Psoas muscle (tissue), 8 donors: Measurements from ENCODE around the gene HNRNPUL2. TPM values are rescaled to one million over a fixed set of nuclear protein-coding genes. Genes with fewer than 3 reads are reported as not detected.

Experiments
- ATAC-seq, 4 donors: fragments of 200-7000 bp; cut with Tn5 transposase; one replicate each; pipeline ENCODE4 v1.9.1; 2020; ENCODE audit warnings: moderate library complexity in 3 of 4, mild to moderate bottlenecking in 2 of 4
- DNase-seq, 2 donors: peaks; one replicate each; pipeline ENCODE4 v3.0.0-alpha.2; 2020
- H3K27ac ChIP-seq: fragments of 200-600 bp; one replicate; pipeline ENCODE4 v1.8.0; 2022
- H3K27me3 ChIP-seq, 3 donors: fragments of 200-600 bp in 1 of 3; one replicate each; pipeline versions ENCODE4 v1.6.1 to v1.8.0; 2013 to 2022; ENCODE audit warnings: low read length in 2 of 3, mild to moderate bottlenecking in 2 of 3, moderate library complexity in 1 of 3; ENCODE audit not compliant: insufficient read depth in 3 of 3
- H3K36me3 ChIP-seq, 2 donors: fragments of 200-600 bp in 1 of 2; one replicate each; pipeline versions ENCODE4 v1.6.1 to v1.8.0; 2013 to 2022; ENCODE audit warnings: low read depth in 1 of 2, mild to moderate bottlenecking in 1 of 2, moderate library complexity in 1 of 2; ENCODE audit not compliant: insufficient read depth in 1 of 2
- H3K4me1 ChIP-seq: fragments of 200-600 bp; one replicate; pipeline ENCODE4 v1.8.0; 2022
- H3K4me3 ChIP-seq: fragments of 200-600 bp; one replicate; pipeline ENCODE4 v1.8.0; 2022; ENCODE audit warnings: mild to moderate bottlenecking
- H3K9me3 ChIP-seq: fragments of 200-600 bp; one replicate; pipeline ENCODE4 v1.8.0; 2022
- WGBS, 3 donors: extraction: QIAGEN DNeasy Blood & Tissue Kit; methylation state at CpG; one replicate each; pipeline versions ENCODE4 v1.1.6 to v1.1.7; 2013; 5-methylcytosine and 5-hydroxymethylcytosine counted together
- intact Hi-C, 2 donors: fragments of 100-400 bp; cut with DNase I; formaldehyde crosslinking; loops; one replicate each; pipeline versions ENCODE4 v1.11.0 to v1.14.2; 2022
- polyA plus RNA-seq, 3 donors: library from polyadenylated mRNA; stranded (reverse); fragments of 200-250 nt; gene quantifications; one replicate each; pipeline ENCODE4 v1.2.3, GENCODE V29; 2013
- total RNA-seq, 4 donors: library from RNA; stranded (reverse); fragmentation: NEBNext Ultra II Directional in 2 of 4; extraction: Animal tissue kit (Norgen Biotek cat#: 25700) in 2 of 4; gene quantifications; one replicate each; pipeline versions ENCODE4 v1.2.1 to v1.2.4, GENCODE V29; 2021 to 2023
- TF ChIP-seq, protein P1 (sequence below): fragments of 200-600 bp; IDR thresholded peaks from one replicate; pipeline ENCODE4 v1.8.0; 2022; ENCODE audit warnings: antibody characterized with exemption
- donor health status: healthy with polysubstance abuse.
- donor health status: DM: no; HTN: no; CAD: no; lungs with moderate emphysema.
- donor health status: Bipolar disorder and iron deficiency.
- donor health status: healthy.
- donor health status: DM: yes; HTN: yes; CAD: no.
- donor health status: DM: no; HTN: no; CAD: no.
- donor health status: DM: no; HTN: no; CAD: no.
- donor health status: DM: yes; HTN: yes; CAD: no.

The HNRNPUL2 gene
- total and polyA plus RNA-seq, 7 donors: 23.8 to 39.7 (median 30.8) TPM

GRCh38 chr11:62665075-62665598, 62.1 kb downstream of the HNRNPUL2 start, which contains the start of the genes C11orf98 and CSKMT:
Gene C11orf98 (minus strand): TSS chr11:62665210. CDS start chr11:62665169, 41 bp downstream.
Gene CSKMT (plus strand): TSS chr11:62665312. CDS start chr11:62665880, 568 bp downstream.
- WGBS, 3 donors: 0 to 1% (median 1%) methylated on average over 42 to 47 of the region's 47 CpGs
- no peaks in the 10 kb centered on the region for H3K9me3 ChIP-seq
- H3K4me3 ChIP-seq: peak within 1 kb of the TSS; percentile 99
- peak within 1 kb of the TSS; percentile 95 for H3K27ac ChIP-seq
- peaks cover 27% of the 10 kb centered on the region for H3K4me1 ChIP-seq
- TF ChIP-seq, protein P1, sequence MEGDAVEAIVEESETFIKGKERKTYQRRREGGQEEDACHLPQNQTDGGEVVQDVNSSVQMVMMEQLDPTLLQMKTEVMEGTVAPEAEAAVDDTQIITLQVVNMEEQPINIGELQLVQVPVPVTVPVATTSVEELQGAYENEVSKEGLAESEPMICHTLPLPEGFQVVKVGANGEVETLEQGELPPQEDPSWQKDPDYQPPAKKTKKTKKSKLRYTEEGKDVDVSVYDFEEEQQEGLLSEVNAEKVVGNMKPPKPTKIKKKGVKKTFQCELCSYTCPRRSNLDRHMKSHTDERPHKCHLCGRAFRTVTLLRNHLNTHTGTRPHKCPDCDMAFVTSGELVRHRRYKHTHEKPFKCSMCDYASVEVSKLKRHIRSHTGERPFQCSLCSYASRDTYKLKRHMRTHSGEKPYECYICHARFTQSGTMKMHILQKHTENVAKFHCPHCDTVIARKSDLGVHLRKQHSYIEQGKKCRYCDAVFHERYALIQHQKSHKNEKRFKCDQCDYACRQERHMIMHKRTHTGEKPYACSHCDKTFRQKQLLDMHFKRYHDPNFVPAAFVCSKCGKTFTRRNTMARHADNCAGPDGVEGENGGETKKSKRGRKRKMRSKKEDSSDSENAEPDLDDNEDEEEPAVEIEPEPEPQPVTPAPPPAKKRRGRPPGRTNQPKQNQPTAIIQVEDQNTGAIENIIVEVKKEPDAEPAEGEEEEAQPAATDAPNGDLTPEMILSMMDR: no peak
- ATAC-seq (peak; percentile 97 to 98 (median 98)), DNase-seq (peak; percentile 94 to 97)
- H3K27me3 ChIP-seq: no peaks in the 10 kb centered on the region
- intact Hi-C loops: no loop called here
- H3K36me3 ChIP-seq: peaks cover 3 to 43% of the 10 kb centered on the region in 2 donors

DNA sequence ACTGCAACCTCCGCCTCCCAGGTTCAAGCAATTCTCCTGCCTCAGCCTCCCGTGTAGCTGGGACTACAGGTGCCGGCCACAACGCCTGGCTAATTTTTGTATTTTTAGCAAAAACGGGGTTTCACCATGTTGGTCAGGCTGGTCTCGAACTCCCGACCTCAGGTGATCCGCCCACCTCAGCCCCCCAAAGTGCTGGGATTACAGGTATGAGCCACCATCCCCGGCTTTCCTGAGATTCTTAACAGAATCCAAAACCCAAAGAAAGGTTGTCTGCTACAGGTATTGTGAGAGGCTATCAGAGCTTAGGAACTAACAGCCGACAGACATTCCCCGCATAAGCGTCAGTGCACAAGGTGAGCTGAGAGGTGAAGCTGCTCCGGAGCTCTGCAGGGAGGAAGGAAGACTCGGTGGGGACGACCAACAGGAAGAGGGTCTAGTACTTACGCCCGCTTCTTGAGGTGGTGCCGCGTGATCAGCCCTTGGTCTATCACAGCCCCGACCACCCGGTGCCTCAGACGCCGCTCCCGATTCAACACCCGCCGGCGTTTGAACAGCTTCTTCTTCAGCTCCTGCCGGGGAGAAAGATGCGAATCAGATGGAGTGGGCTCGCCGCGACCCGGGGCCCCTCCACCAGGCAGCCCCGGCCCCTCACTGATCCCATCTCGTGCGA, 62.7 kb downstream of the HNRNPUL2 start:
- H3K4me1 ChIP-seq: peaks cover 23% of the 10 kb centered on the region
- H3K4me3 ChIP-seq: peak overlapping the region; percentile 99
- TF ChIP-seq, protein P1: no peak
- H3K27me3 ChIP-seq: no peaks in the 10 kb centered on the region
- peak; percentile 51 to 59 (median 56) for ATAC-seq
- intact Hi-C loops: no loop called here
- WGBS, 3 donors: 3% methylated on average over 36 of the region's 36 CpGs
- H3K9me3 ChIP-seq: no peaks in the 10 kb centered on the region
- DNase-seq: peak in 1 of 2 donors; percentile 75
- peaks cover 3 to 43% of the 10 kb centered on the region in 2 donors for H3K36me3 ChIP-seq
- peak overlapping the region; percentile 95 for H3K27ac ChIP-seq

Other genes starting within 250 kb of the HNRNPUL2 start
- gene AHNAK, start 180.7 kb downstream of the HNRNPUL2 start, total RNA-seq: 100 to 1,000 TPM; 376 to 679 (median 425) TPM
- gene AHNAK, start 180.7 kb downstream of the HNRNPUL2 start, polyA plus RNA-seq: 100 to 1,000 TPM in 2 of 3 donors, 10 to 100 TPM in 1; 93.5 to 227 (median 206) TPM
- gene EEF1G, start 153.6 kb downstream of the HNRNPUL2 start, total RNA-seq: 1,000 to 10,000 TPM; 1,137 to 1,954 (median 1,509) TPM
- 1,000 to 10,000 TPM; 1,687 to 2,356 (median 2,243) TPM for gene EEF1G, start 153.6 kb downstream of the HNRNPUL2 start, polyA plus RNA-seq
- gene TUT1, start 135.9 kb downstream of the HNRNPUL2 start, total RNA-seq: 10 to 100 TPM; 14.3 to 23.7 (median 19.6) TPM
- gene TUT1, start 135.9 kb downstream of the HNRNPUL2 start, polyA plus RNA-seq: 10 to 100 TPM; 12.1 to 15.5 (median 12.7) TPM
- gene MTA2, start 125.6 kb downstream of the HNRNPUL2 start, total RNA-seq: 10 to 100 TPM; 20.0 to 32.5 (median 28.6) TPM
- 10 to 100 TPM; 18.4 to 27.1 (median 26.9) TPM for gene MTA2, start 125.6 kb downstream of the HNRNPUL2 start, polyA plus RNA-seq
- gene EML3, start 114.7 kb downstream of the HNRNPUL2 start, total RNA-seq: 10 to 100 TPM; 14.1 to 19.5 (median 16.9) TPM
- gene EML3, start 114.7 kb downstream of the HNRNPUL2 start, polyA plus RNA-seq: 10 to 100 TPM in 2 of 3 donors, 1 to 10 TPM in 1; 7.4 to 11.3 (median 11.1) TPM
- 1 to 10 TPM; 2.0 to 4.4 (median 3.1) TPM for gene ROM1, start 114.2 kb downstream of the HNRNPUL2 start, total RNA-seq
- gene ROM1, start 114.2 kb downstream of the HNRNPUL2 start, polyA plus RNA-seq: 1 to 10 TPM; 3.7 to 5.5 (median 4.7) TPM
- gene B3GAT3, start 105.5 kb downstream of the HNRNPUL2 start, total RNA-seq: 10 to 100 TPM in 3 of 4 donors, 1 to 10 TPM in 1; 7.4 to 11.8 (median 11.0) TPM
- gene B3GAT3, start 105.5 kb downstream of the HNRNPUL2 start, polyA plus RNA-seq: 10 to 100 TPM; 11.7 to 37.6 (median 20.0) TPM
- gene GANAB, start 80.8 kb downstream of the HNRNPUL2 start, total RNA-seq: 10 to 100 TPM; 59.7 to 62.2 (median 61.4) TPM
- gene GANAB, start 80.8 kb downstream of the HNRNPUL2 start, polyA plus RNA-seq: 10 to 100 TPM; 34.3 to 64.6 (median 62.0) TPM
- 10 to 100 TPM; 13.5 to 20.6 (median 17.1) TPM for gene INTS5, start 74.2 kb downstream of the HNRNPUL2 start, total RNA-seq
- 10 to 100 TPM in 1 of 3 donors, 1 to 10 TPM in 2; 8.1 to 19.9 (median 9.3) TPM for gene INTS5, start 74.2 kb downstream of the HNRNPUL2 start, polyA plus RNA-seq
- 10 to 100 TPM; 29.8 to 50.9 (median 50.2) TPM for gene C11orf98, start 62.2 kb downstream of the HNRNPUL2 start, total RNA-seq
- 100 to 1,000 TPM in 1 of 3 donors, 10 to 100 TPM in 2; 87.1 to 155 (median 93.1) TPM for gene C11orf98, start 62.2 kb downstream of the HNRNPUL2 start, polyA plus RNA-seq
- gene CSKMT, start 62.1 kb downstream of the HNRNPUL2 start, total RNA-seq: 10 to 100 TPM in 2 of 4 donors, 1 to 10 TPM in 2; 3.8 to 12.8 (median 9.4) TPM
- 10 to 100 TPM in 1 of 3 donors, 1 to 10 TPM in 2; 4.8 to 11.4 (median 7.8) TPM for gene CSKMT, start 62.1 kb downstream of the HNRNPUL2 start, polyA plus RNA-seq
- 1 to 10 TPM; 5.2 to 8.8 (median 7.1) TPM for gene UQCC3, start 55.8 kb downstream of the HNRNPUL2 start, total RNA-seq
- gene UQCC3, start 55.8 kb downstream of the HNRNPUL2 start, polyA plus RNA-seq: 10 to 100 TPM in 1 of 3 donors, 1 to 10 TPM in 2; 6.4 to 16.5 (median 8.6) TPM
- 1 to 10 TPM in 3 of 4 donors, under 1 TPM in 1; 0.74 to 3.2 (median 1.9) TPM for gene LBHD1, start 55.2 kb downstream of the HNRNPUL2 start, total RNA-seq
- 1 to 10 TPM in 2 of 3 donors, under 1 TPM in 1; 0.98 to 3.6 (median 1.6) TPM for gene LBHD1, start 55.2 kb downstream of the HNRNPUL2 start, polyA plus RNA-seq
- 100 to 1,000 TPM; 102 to 204 (median 149) TPM for gene UBXN1, start 48.4 kb downstream of the HNRNPUL2 start, total RNA-seq
- 100 to 1,000 TPM; 225 to 376 (median 295) TPM for gene UBXN1, start 48.4 kb downstream of the HNRNPUL2 start, polyA plus RNA-seq
- 1 to 10 TPM; 2.4 to 4.8 (median 3.8) TPM for gene LRRN4CL, start 37.9 kb downstream of the HNRNPUL2 start, total RNA-seq
- gene LRRN4CL, start 37.9 kb downstream of the HNRNPUL2 start, polyA plus RNA-seq: 1 to 10 TPM; 1.8 to 3.7 (median 2.8) TPM
- 10 to 100 TPM; 17.0 to 45.4 (median 29.0) TPM for gene BSCL2, start 20.0 kb downstream of the HNRNPUL2 start, total RNA-seq
- gene BSCL2, start 20.0 kb downstream of the HNRNPUL2 start, polyA plus RNA-seq: 100 to 1,000 TPM in 1 of 3 donors, 10 to 100 TPM in 2; 61.5 to 174 (median 63.5) TPM
- not detected for gene GNG3, start 19.8 kb downstream of the HNRNPUL2 start, total RNA-seq
- under 1 TPM in 2 of 3 donors, not detected in 1; 0.10 to 0.39 TPM for gene GNG3, start 19.8 kb downstream of the HNRNPUL2 start, polyA plus RNA-seq
- 10 to 100 TPM; 14.8 to 19.6 (median 16.4) TPM for gene TTC9C, start 1.0 kb upstream of the HNRNPUL2 start, total RNA-seq
- 10 to 100 TPM; 20.2 to 30.4 (median 28.2) TPM for gene TTC9C, start 1.0 kb upstream of the HNRNPUL2 start, polyA plus RNA-seq
- 1 to 10 TPM; 5.4 to 8.7 (median 6.5) TPM for gene ZBTB3, start 26.7 kb upstream of the HNRNPUL2 start, total RNA-seq
- gene ZBTB3, start 26.7 kb upstream of the HNRNPUL2 start, polyA plus RNA-seq: 1 to 10 TPM; 1.5 to 3.5 (median 2.1) TPM
- 10 to 100 TPM; 31.7 to 44.7 (median 36.2) TPM for gene POLR2G, start 34.1 kb upstream of the HNRNPUL2 start, total RNA-seq
- 10 to 100 TPM; 44.0 to 92.6 (median 48.8) TPM for gene POLR2G, start 34.1 kb upstream of the HNRNPUL2 start, polyA plus RNA-seq
- gene TAF6L, start 43.9 kb upstream of the HNRNPUL2 start, total RNA-seq: 10 to 100 TPM; 13.5 to 19.9 (median 18.3) TPM
- gene TAF6L, start 43.9 kb upstream of the HNRNPUL2 start, polyA plus RNA-seq: 10 to 100 TPM; 18.0 to 26.5 (median 20.1) TPM
- 10 to 100 TPM; 12.2 to 18.5 (median 16.0) TPM for gene TMEM179B, start 59.9 kb upstream of the HNRNPUL2 start, total RNA-seq
- 10 to 100 TPM; 31.5 to 42.0 (median 34.4) TPM for gene TMEM179B, start 59.9 kb upstream of the HNRNPUL2 start, polyA plus RNA-seq
- 10 to 100 TPM in 1 of 4 donors, 1 to 10 TPM in 3; 6.2 to 11.5 (median 8.4) TPM for gene TMEM223, start 64.5 kb upstream of the HNRNPUL2 start, total RNA-seq
- 10 to 100 TPM; 16.6 to 37.7 (median 21.7) TPM for gene TMEM223, start 64.5 kb upstream of the HNRNPUL2 start, polyA plus RNA-seq
- gene NXF1, start 78.0 kb upstream of the HNRNPUL2 start, total RNA-seq: 10 to 100 TPM; 38.3 to 45.4 (median 41.9) TPM
- gene NXF1, start 78.0 kb upstream of the HNRNPUL2 start, polyA plus RNA-seq: 10 to 100 TPM; 36.3 to 67.0 (median 49.7) TPM
- 10 to 100 TPM; 16.0 to 24.6 (median 20.7) TPM for gene STX5, start 104.6 kb upstream of the HNRNPUL2 start, total RNA-seq
- 10 to 100 TPM; 18.2 to 21.1 (median 21.1) TPM for gene STX5, start 104.6 kb upstream of the HNRNPUL2 start, polyA plus RNA-seq
- gene TEX54, start 105.4 kb upstream of the HNRNPUL2 start, total RNA-seq: not detected
- gene TEX54, start 105.4 kb upstream of the HNRNPUL2 start, polyA plus RNA-seq: not detected
- gene WDR74, start 112.1 kb upstream of the HNRNPUL2 start, total RNA-seq: 10 to 100 TPM; 32.9 to 74.9 (median 54.2) TPM
- gene WDR74, start 112.1 kb upstream of the HNRNPUL2 start, polyA plus RNA-seq: 100 to 1,000 TPM in 1 of 3 donors, 10 to 100 TPM in 2; 90.1 to 121 (median 92.5) TPM
- 100 to 1,000 TPM in 3 of 4 donors, 10 to 100 TPM in 1; 62.6 to 187 (median 132) TPM for gene SLC3A2, start 153.4 kb upstream of the HNRNPUL2 start, total RNA-seq
- 100 to 1,000 TPM; 149 to 374 (median 208) TPM for gene SLC3A2, start 153.4 kb upstream of the HNRNPUL2 start, polyA plus RNA-seq
- not detected for gene CHRM1, start 193.9 kb upstream of the HNRNPUL2 start, total RNA-seq
- gene CHRM1, start 193.9 kb upstream of the HNRNPUL2 start, polyA plus RNA-seq: under 1 TPM in 1 of 3 donors, not detected in 2; 0.06 TPM